ENCODE data around the gene HS6ST3. TPM values are rescaled to one million over a fixed set of nuclear protein-coding genes. Genes with fewer than 3 reads are reported as not detected.
A peak's percentile ranks its signal among the peaks of the same experiment; 100 is the strongest.
"Not testable (repeated sequence)": the region's sequence is repeated elsewhere in the genome, so short reads cannot be mapped to it uniquely, and the experiment has no call there.

Gene HS6ST3
- total RNA-seq: not detected

GRCh38 chr13:96089749-96090239 is at the start of gene HS6ST3:
Gene HS6ST3, plus strand, starts transcription at chr13:96090107.
- Mint-ChIP-seq H3K9me3 (peaks cover 0 to 5% of the 10 kb centered on the region in 2 donors), H3K36me3 (peaks cover 0 to 6% of the 10 kb centered on the region in 2 donors), H3K27ac (no peak within 1 kb of the TSS)
- DNase-seq (ENCODE audit: low spot score in 2 of 2) (no peak), ATAC-seq (peak in 1 of 2 donors; percentile 30)

GRCh38 chr13:96041326-96042110 is 48.4 kb upstream of the HS6ST3 start:
- ATAC-seq: no peak
- H3K36me3 Mint-ChIP-seq: peaks cover 0 to 6% of the 10 kb centered on the region in 2 donors
- H3K9me3 Mint-ChIP-seq: peaks cover 7 to 10% of the 10 kb centered on the region in 2 donors
- no peak overlapping the region for H3K27ac Mint-ChIP-seq
- no peak for DNase-seq (ENCODE audit: low spot score in 2 of 2)

GRCh38 chr13:96044238-96044637 is 45.7 kb upstream of the HS6ST3 start:
- no peak for DNase-seq (ENCODE audit: low spot score in 2 of 2)
- Mint-ChIP-seq H3K27ac (no peak overlapping the region), H3K9me3 (peaks cover 7 to 14% of the 10 kb centered on the region in 2 donors), H3K36me3 (peaks cover 0 to 9% of the 10 kb centered on the region in 2 donors)
- ATAC-seq: no peak

GRCh38 chr13:96046449-96047126 is 43.3 kb upstream of the HS6ST3 start:
- H3K27ac Mint-ChIP-seq; ATAC-seq; H3K36me3 Mint-ChIP-seq; DNase-seq (ENCODE audit: low spot score in 2 of 2): not testable (repeated sequence)
- peaks cover 7 to 10% of the 10 kb centered on the region in 2 donors for H3K9me3 Mint-ChIP-seq

GRCh38 chr13:96050955-96051354 is 39.0 kb upstream of the HS6ST3 start:
- H3K36me3 Mint-ChIP-seq: peaks cover 10 to 19% of the 10 kb centered on the region in 2 donors
- not testable (repeated sequence) for H3K27ac Mint-ChIP-seq; ATAC-seq; H3K9me3 Mint-ChIP-seq; DNase-seq (ENCODE audit: low spot score in 2 of 2)

GRCh38 chr13:96051491-96051890 is 38.4 kb upstream of the HS6ST3 start:
- not testable (repeated sequence) for H3K9me3 Mint-ChIP-seq; DNase-seq (ENCODE audit: low spot score in 2 of 2); ATAC-seq; H3K27ac Mint-ChIP-seq
- peaks cover 10 to 19% of the 10 kb centered on the region in 2 donors for H3K36me3 Mint-ChIP-seq

GRCh38 chr13:96051946-96052345 is 38.0 kb upstream of the HS6ST3 start:
- DNase-seq (ENCODE audit: low spot score in 2 of 2); H3K27ac Mint-ChIP-seq; ATAC-seq; H3K9me3 Mint-ChIP-seq: not testable (repeated sequence)
- H3K36me3 Mint-ChIP-seq: peaks cover 10 to 19% of the 10 kb centered on the region in 2 donors

- no peak overlapping the region for H3K27ac Mint-ChIP-seq
- H3K9me3 Mint-ChIP-seq: peaks cover 4 to 10% of the 10 kb centered on the region in 2 donors
- DNase-seq (ENCODE audit: low spot score in 2 of 2) (no peak), ATAC-seq (no peak)
- H3K36me3 Mint-ChIP-seq: peaks cover 10 to 18% of the 10 kb centered on the region in 2 donors
Observed at GRCh38 chr13:96052656-96053002, 37.3 kb upstream of the HS6ST3 start.

- peaks cover 5 to 8% of the 10 kb centered on the region in 2 donors for H3K9me3 Mint-ChIP-seq
- DNase-seq (ENCODE audit: low spot score in 2 of 2): no peak
- ATAC-seq: peak; percentile 45 to 62
- H3K27ac Mint-ChIP-seq: no peak within 1 kb of the TSS
- H3K36me3 Mint-ChIP-seq: peaks cover 10 to 19% of the 10 kb centered on the region in 2 donors
Observed at GRCh38 chr13:96053003-96053703, 36.8 kb upstream of the HS6ST3 start, which contains the start of gene UGGT2. Gene UGGT2, minus strand, starts transcription at chr13:96053401. Its CDS starts 89 bp downstream, at chr13:96053312.

- Mint-ChIP-seq H3K27ac (no peak overlapping the region), H3K9me3 (peaks cover 5 to 17% of the 10 kb centered on the region in 2 donors), H3K36me3 (no peaks in the 10 kb centered on the region)
- no peak for DNase-seq (ENCODE audit: low spot score in 2 of 2)
- no peak for ATAC-seq
Observed at GRCh38 chr13:96065849-96066248, 24.1 kb upstream of the HS6ST3 start.

- ATAC-seq (no peak), DNase-seq (ENCODE audit: low spot score in 2 of 2) (no peak)
- H3K9me3 Mint-ChIP-seq: peaks cover 5 to 10% of the 10 kb centered on the region in 2 donors
- H3K27ac Mint-ChIP-seq: no peak overlapping the region
- no peaks in the 10 kb centered on the region for H3K36me3 Mint-ChIP-seq
Observed at GRCh38 chr13:96068729-96069128, 21.2 kb upstream of the HS6ST3 start.

- Mint-ChIP-seq H3K9me3 (peaks cover 5% of the 10 kb centered on the region in 2 donors), H3K36me3 (no peaks in the 10 kb centered on the region), H3K27ac (no peak overlapping the region)
- ATAC-seq: no peak
- DNase-seq (ENCODE audit: low spot score in 2 of 2): no peak
Observed at GRCh38 chr13:96071504-96071903, 18.4 kb upstream of the HS6ST3 start.

GRCh38 chr13:96072392-96072791 is 17.5 kb upstream of the HS6ST3 start:
- Mint-ChIP-seq H3K36me3 (no peaks in the 10 kb centered on the region), H3K9me3 (peaks cover 5% of the 10 kb centered on the region in 2 donors), H3K27ac (no peak overlapping the region)
- ATAC-seq: no peak
- DNase-seq (ENCODE audit: low spot score in 2 of 2): no peak

GRCh38 chr13:96075953-96076543 is 13.9 kb upstream of the HS6ST3 start:
- ATAC-seq (no peak), DNase-seq (ENCODE audit: low spot score in 2 of 2) (no peak)
- Mint-ChIP-seq H3K27ac (no peak overlapping the region), H3K36me3 (no peaks in the 10 kb centered on the region), H3K9me3 (peaks cover 0 to 13% of the 10 kb centered on the region in 2 donors)

- no peaks in the 10 kb centered on the region for H3K36me3 Mint-ChIP-seq
Observed at GRCh38 chr13:96080676-96081075, 9.2 kb upstream of the HS6ST3 start.

GRCh38 chr13:96081888-96082287 is 8.0 kb upstream of the HS6ST3 start:
- Mint-ChIP-seq H3K9me3 (peaks cover 9 to 13% of the 10 kb centered on the region in 2 donors), H3K27ac (no peak overlapping the region), H3K36me3 (no peaks in the 10 kb centered on the region)
- DNase-seq (ENCODE audit: low spot score in 2 of 2): no peak
- ATAC-seq: no peak

More at GRCh38 chr13:96080676-96081075, 9.2 kb upstream of the HS6ST3 start:
- Mint-ChIP-seq H3K9me3 (peaks cover 5 to 13% of the 10 kb centered on the region in 2 donors), H3K27ac (no peak overlapping the region)
- no peak for ATAC-seq
- no peak for DNase-seq (ENCODE audit: low spot score in 2 of 2)
